Measurements from ENCODE around the gene FBLN7. TPM values are rescaled to one million over a fixed set of nuclear protein-coding genes. Genes with fewer than 3 reads are reported as not detected.
A peak's percentile ranks its signal among the peaks of the same experiment; 100 is the strongest.

Gene FBLN7
- total RNA-seq, 4 donors from 2014 or later = 2.5 to 5.8 (median 4.0) TPM

- peaks cover 3% of the 10 kb centered on the region for H3K27me3 ChIP-seq
- H3K36me3 ChIP-seq = no peaks in the 10 kb centered on the region
- 91% methylated on average over 11 of the region's 11 CpGs for WGBS
- H3K4me1 ChIP-seq = no peaks in the 10 kb centered on the region
- DNase-seq (ENCODE audit: low spot score in 2 of 2) = no peak
- no peaks in the 10 kb centered on the region for H3K9me3 ChIP-seq
- H3K4me3 ChIP-seq = no peak overlapping the region
- H3K27ac ChIP-seq = no peak overlapping the region
- TF ChIP-seq POLR2AphosphoS5 (IDR thresholded peaks at IDR 0.05) (no peak), POLR2A (IDR thresholded peaks at IDR 0.05) (no peak), EP300 (IDR thresholded peaks at IDR 0.05) (no peak)
- TF ChIP-seq, protein P1, sequence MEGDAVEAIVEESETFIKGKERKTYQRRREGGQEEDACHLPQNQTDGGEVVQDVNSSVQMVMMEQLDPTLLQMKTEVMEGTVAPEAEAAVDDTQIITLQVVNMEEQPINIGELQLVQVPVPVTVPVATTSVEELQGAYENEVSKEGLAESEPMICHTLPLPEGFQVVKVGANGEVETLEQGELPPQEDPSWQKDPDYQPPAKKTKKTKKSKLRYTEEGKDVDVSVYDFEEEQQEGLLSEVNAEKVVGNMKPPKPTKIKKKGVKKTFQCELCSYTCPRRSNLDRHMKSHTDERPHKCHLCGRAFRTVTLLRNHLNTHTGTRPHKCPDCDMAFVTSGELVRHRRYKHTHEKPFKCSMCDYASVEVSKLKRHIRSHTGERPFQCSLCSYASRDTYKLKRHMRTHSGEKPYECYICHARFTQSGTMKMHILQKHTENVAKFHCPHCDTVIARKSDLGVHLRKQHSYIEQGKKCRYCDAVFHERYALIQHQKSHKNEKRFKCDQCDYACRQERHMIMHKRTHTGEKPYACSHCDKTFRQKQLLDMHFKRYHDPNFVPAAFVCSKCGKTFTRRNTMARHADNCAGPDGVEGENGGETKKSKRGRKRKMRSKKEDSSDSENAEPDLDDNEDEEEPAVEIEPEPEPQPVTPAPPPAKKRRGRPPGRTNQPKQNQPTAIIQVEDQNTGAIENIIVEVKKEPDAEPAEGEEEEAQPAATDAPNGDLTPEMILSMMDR (IDR thresholded peaks at IDR 0.05) = no peak
Measured at GRCh38 chr2:112173646-112174319, 35.6 kb downstream of the FBLN7 start.

DNA sequence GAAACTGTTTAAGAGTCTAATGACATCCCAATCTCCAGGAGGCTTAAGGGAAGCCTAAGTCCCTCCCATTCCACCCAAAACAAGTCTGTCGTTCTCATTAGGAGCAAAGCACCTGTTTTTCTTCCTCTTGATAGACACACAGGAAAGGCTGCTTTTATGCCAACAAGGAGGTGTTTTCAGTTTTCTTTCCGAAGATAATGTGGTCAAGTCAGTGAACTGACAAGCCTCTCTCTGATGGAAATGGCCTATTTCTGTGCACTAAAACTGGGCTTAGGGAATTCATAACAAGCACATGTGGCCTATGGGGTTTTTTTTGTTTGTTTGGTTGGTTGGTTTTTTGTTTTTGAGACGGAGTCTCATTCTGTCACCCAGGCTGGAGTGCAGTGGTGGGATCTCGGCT lies 36.2 kb downstream of the FBLN7 start:
- TF ChIP-seq, protein P1 (IDR thresholded peaks at IDR 0.05) = no peak
- TF ChIP-seq POLR2A (IDR thresholded peaks at IDR 0.05) (no peak), EP300 (IDR thresholded peaks at IDR 0.05) (no peak), POLR2AphosphoS5 (IDR thresholded peaks at IDR 0.05) (no peak)
- Histone ChIP-seq H3K4me3 (no peak overlapping the region), H3K27ac (no peak overlapping the region), H3K4me1 (no peaks in the 10 kb centered on the region), H3K9me3 (no peaks in the 10 kb centered on the region), H3K27me3 (peaks cover 3% of the 10 kb centered on the region), H3K36me3 (no peaks in the 10 kb centered on the region)
- no peak for DNase-seq (ENCODE audit: low spot score in 2 of 2)
- 82% methylated on average over 4 of the region's 4 CpGs for WGBS

GRCh38 chr2:112175333-112175732 lies 37.1 kb downstream of the FBLN7 start:
- peaks cover 5% of the 10 kb centered on the region for H3K27me3 ChIP-seq
- H3K36me3 ChIP-seq = no peaks in the 10 kb centered on the region
- no peaks in the 10 kb centered on the region for H3K9me3 ChIP-seq
- H3K27ac ChIP-seq = no peak overlapping the region
- 87% methylated on average over 3 of the region's 3 CpGs for WGBS
- no peak overlapping the region for H3K4me3 ChIP-seq
- DNase-seq (ENCODE audit: low spot score in 2 of 2) = no peak
- no peaks in the 10 kb centered on the region for H3K4me1 ChIP-seq
- TF ChIP-seq POLR2AphosphoS5 (IDR thresholded peaks at IDR 0.05) = no peak
- no peak for TF ChIP-seq POLR2A (IDR thresholded peaks at IDR 0.05)
- TF ChIP-seq EP300 (IDR thresholded peaks at IDR 0.05) = no peak

GRCh38 chr2:112175958-112176573 lies 37.9 kb downstream of the FBLN7 start:
- no peak overlapping the region for H3K27ac ChIP-seq
- WGBS = 97% methylated on average over 7 of the region's 7 CpGs

DNA sequence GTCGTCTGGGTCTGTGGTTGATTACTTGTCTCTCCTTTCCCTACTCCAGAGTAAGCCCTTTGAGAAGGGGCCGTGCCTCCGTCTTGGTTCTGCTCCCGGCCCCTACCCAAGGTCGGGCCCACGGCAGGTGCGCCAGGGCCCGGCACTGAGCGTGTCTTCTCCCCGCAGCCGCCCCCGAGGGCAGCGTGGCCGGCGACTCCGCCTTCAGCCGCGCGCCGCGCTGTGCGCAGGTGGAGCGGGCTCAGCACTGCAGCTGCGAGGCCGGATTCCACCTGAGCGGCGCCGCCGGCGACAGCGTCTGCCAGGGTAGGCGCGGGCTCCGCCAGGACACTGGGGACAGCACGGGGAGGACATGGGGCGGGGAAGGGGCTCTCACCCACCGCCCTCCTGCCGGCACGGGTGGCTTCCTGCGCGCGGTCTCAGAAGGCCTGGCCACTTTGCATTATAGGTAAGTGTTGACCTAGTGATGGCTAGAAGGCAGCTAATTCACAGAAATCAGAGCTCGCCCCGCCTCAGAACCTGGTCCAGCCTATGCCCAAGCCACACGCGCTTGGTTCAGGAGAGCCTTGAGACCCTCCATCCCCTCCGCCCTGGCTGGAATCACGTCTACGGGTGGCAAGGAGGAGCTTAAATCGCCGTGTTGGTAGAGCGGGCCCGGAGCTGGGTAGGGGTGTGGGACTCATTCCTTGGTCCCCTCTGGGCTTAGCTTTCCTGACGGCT lies 43.5 kb downstream of the FBLN7 start:
- TF ChIP-seq EP300 (IDR thresholded peaks at IDR 0.05) (no peak), POLR2AphosphoS5 (IDR thresholded peaks at IDR 0.05) (no peak), POLR2A (IDR thresholded peaks at IDR 0.05) (no peak)
- TF ChIP-seq, protein P1 (IDR thresholded peaks at IDR 0.05) = no peak
- Histone ChIP-seq H3K27me3 (peaks cover 22% of the 10 kb centered on the region), H3K36me3 (no peaks in the 10 kb centered on the region), H3K4me1 (peaks cover 5% of the 10 kb centered on the region), H3K27ac (no peak overlapping the region), H3K9me3 (no peaks in the 10 kb centered on the region), H3K4me3 (peak overlapping the region; percentile 7)
- 46% methylated on average over 28 of the region's 54 CpGs for WGBS
- no peak for DNase-seq (ENCODE audit: low spot score in 2 of 2)

More at GRCh38 chr2:112175958-112176573, 37.9 kb downstream of the FBLN7 start:
- TF ChIP-seq POLR2AphosphoS5 (IDR thresholded peaks at IDR 0.05) = no peak
- no peak for TF ChIP-seq POLR2A (IDR thresholded peaks at IDR 0.05)
- TF ChIP-seq, protein P1 (IDR thresholded peaks at IDR 0.05) = no peak
- no peak for TF ChIP-seq EP300 (IDR thresholded peaks at IDR 0.05)
- Histone ChIP-seq H3K27me3 (peaks cover 11% of the 10 kb centered on the region), H3K36me3 (no peaks in the 10 kb centered on the region), H3K4me1 (no peaks in the 10 kb centered on the region), H3K9me3 (no peaks in the 10 kb centered on the region), H3K4me3 (no peak overlapping the region)
- DNase-seq (ENCODE audit: low spot score in 2 of 2) = no peak

Measured in suprapubic skin (tissue), 4 donors.